ENCODE results near the gene SAP30L. TPM values are rescaled to one million over a fixed set of nuclear protein-coding genes. Genes with fewer than 3 reads are reported as not detected.

SAP30L gene
- total and polyA plus RNA-seq, 2 of the 13 experiments (the other 11 are each of a cell fraction or from before 2014, with no cell fraction given) = 27.9 to 37.2 TPM

DNA sequence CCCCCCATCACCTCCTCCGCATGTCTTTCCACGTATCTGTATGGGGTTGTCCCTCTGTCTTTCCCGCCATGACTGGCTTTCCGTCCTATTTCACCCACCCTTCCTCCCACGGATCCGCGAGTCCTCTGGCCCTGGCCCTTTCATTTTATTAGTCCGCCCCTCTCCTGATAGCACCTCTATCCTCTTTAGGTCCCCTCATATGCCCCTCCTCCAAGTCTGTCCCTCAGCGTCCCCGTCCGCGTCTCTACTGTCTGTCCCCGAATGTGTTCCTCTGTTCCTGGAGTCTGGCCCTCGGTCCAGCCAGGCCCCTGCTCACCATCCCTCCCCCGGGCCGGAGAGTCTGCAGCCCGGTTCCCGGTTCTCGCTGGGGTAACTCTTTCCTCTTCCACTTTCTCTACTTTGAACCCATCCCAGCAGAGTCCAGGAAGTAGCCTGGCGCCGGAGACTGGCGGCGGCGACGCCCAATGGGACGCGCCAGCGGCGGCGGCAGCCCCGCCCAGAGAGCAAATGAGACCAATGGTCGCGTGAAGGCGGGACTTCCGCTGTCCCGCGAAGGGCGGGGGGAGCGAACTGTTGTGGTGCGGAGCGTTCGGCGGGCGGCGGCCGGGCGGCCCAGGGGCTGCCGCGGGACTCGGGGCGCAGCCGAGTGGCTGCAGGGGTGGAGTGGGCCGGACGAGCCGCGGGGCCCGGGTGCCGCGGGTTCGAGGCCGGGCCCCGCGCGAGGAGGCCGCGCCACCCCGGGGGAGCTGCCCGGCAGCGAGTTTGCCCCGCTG is at the start of gene SAP30L (continued):
- TF ChIP-seq MAZ (IDR thresholded peaks at IDR 0.05; ENCODE audit: borderline replicate concordance, low read depth, low read length) (peak; percentile 86; the same call in 1 of the 2 replicates), MAZ (CRISPR knock-in tag; IDR thresholded peaks at IDR 0.05; ENCODE audit: low read depth) (peak; percentile 88), ZFP36L1 (CRISPR knock-in tag; IDR thresholded peaks at IDR 0.05) (no peak), ZNF615 (CRISPR knock-in tag; IDR thresholded peaks at IDR 0.05; ENCODE audit: borderline replicate concordance) (no peak), SMARCE1 (IDR thresholded peaks at IDR 0.05; ENCODE audit: borderline replicate concordance) (no peak), ZNF253 (CRISPR knock-in tag; IDR thresholded peaks at IDR 0.05; ENCODE audit: borderline replicate concordance) (no peak), ETV5 (CRISPR knock-in tag; IDR thresholded peaks at IDR 0.05; ENCODE audit: borderline replicate concordance) (peak; percentile 10; the same call in 1 of the 2 replicates), ZNF383 (CRISPR knock-in tag; IDR thresholded peaks at IDR 0.05; ENCODE audit: borderline replicate concordance) (no peak), ZNF589 (CRISPR knock-in tag; conservative IDR thresholded peaks at IDR 0.05) (no peak), CBX2 (IDR thresholded peaks at IDR 0.05; ENCODE audit: low read depth, low read length) (no peak), CBX2 (CRISPR knock-in tag; IDR thresholded peaks at IDR 0.05; ENCODE audit: low read depth) (no peak), ZNF235 (CRISPR knock-in tag; IDR thresholded peaks at IDR 0.05; ENCODE audit: borderline replicate concordance) (no peak), ZNF136 (CRISPR knock-in tag; IDR thresholded peaks at IDR 0.05; ENCODE audit: low read depth) (no peak), SOX5 (CRISPR knock-in tag; IDR thresholded peaks at IDR 0.05; ENCODE audit: borderline replicate concordance) (0 out of 2 replicates have a peak, but pooled peaks have one; percentile 18), ZZZ3 (CRISPR knock-in tag; IDR thresholded peaks at IDR 0.05; ENCODE audit: borderline replicate concordance) (no peak), RBAK (CRISPR knock-in tag; IDR thresholded peaks at IDR 0.05) (no peak), GZF1 (CRISPR knock-in tag; IDR thresholded peaks at IDR 0.05) (no peak), ZNF547 (CRISPR knock-in tag; IDR thresholded peaks at IDR 0.05) (peak; percentile 39; the same call in 1 of the 2 replicates)
- TF ChIP-seq, protein P1, sequence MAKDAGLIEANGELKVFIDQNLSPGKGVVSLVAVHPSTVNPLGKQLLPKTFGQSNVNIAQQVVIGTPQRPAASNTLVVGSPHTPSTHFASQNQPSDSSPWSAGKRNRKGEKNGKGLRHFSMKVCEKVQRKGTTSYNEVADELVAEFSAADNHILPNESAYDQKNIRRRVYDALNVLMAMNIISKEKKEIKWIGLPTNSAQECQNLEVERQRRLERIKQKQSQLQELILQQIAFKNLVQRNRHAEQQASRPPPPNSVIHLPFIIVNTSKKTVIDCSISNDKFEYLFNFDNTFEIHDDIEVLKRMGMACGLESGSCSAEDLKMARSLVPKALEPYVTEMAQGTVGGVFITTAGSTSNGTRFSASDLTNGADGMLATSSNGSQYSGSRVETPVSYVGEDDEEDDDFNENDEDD (CRISPR knock-in tag; IDR thresholded peaks at IDR 0.05; ENCODE audit: borderline replicate concordance) = peak; percentile 49; the same call in 1 of the 2 replicates
- TF ChIP-seq, protein P2, sequence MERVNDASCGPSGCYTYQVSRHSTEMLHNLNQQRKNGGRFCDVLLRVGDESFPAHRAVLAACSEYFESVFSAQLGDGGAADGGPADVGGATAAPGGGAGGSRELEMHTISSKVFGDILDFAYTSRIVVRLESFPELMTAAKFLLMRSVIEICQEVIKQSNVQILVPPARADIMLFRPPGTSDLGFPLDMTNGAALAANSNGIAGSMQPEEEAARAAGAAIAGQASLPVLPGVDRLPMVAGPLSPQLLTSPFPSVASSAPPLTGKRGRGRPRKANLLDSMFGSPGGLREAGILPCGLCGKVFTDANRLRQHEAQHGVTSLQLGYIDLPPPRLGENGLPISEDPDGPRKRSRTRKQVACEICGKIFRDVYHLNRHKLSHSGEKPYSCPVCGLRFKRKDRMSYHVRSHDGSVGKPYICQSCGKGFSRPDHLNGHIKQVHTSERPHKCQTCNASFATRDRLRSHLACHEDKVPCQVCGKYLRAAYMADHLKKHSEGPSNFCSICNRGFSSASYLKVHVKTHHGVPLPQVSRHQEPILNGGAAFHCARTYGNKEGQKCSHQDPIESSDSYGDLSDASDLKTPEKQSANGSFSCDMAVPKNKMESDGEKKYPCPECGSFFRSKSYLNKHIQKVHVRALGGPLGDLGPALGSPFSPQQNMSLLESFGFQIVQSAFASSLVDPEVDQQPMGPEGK (CRISPR knock-in tag; IDR thresholded peaks at IDR 0.05) = no peak
- TF ChIP-seq, protein P3, sequence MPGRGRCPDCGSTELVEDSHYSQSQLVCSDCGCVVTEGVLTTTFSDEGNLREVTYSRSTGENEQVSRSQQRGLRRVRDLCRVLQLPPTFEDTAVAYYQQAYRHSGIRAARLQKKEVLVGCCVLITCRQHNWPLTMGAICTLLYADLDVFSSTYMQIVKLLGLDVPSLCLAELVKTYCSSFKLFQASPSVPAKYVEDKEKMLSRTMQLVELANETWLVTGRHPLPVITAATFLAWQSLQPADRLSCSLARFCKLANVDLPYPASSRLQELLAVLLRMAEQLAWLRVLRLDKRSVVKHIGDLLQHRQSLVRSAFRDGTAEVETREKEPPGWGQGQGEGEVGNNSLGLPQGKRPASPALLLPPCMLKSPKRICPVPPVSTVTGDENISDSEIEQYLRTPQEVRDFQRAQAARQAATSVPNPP (CRISPR knock-in tag; IDR thresholded peaks at IDR 0.05) = 0 out of 2 replicates have a peak, but pooled peaks have one; percentile 23
- TF ChIP-seq, protein P4, sequence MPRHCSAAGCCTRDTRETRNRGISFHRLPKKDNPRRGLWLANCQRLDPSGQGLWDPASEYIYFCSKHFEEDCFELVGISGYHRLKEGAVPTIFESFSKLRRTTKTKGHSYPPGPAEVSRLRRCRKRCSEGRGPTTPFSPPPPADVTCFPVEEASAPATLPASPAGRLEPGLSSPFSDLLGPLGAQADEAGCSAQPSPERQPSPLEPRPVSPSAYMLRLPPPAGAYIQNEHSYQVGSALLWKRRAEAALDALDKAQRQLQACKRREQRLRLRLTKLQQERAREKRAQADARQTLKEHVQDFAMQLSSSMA (CRISPR knock-in tag; IDR thresholded peaks at IDR 0.05) = no peak
- TF ChIP-seq, protein P5, sequence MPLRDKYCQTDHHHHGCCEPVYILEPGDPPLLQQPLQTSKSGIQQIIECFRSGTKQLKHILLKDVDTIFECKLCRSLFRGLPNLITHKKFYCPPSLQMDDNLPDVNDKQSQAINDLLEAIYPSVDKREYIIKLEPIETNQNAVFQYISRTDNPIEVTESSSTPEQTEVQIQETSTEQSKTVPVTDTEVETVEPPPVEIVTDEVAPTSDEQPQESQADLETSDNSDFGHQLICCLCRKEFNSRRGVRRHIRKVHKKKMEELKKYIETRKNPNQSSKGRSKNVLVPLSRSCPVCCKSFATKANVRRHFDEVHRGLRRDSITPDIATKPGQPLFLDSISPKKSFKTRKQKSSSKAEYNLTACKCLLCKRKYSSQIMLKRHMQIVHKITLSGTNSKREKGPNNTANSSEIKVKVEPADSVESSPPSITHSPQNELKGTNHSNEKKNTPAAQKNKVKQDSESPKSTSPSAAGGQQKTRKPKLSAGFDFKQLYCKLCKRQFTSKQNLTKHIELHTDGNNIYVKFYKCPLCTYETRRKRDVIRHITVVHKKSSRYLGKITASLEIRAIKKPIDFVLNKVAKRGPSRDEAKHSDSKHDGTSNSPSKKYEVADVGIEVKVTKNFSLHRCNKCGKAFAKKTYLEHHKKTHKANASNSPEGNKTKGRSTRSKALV (CRISPR knock-in tag; IDR thresholded peaks at IDR 0.05) = no peak
